H1 (cell line): Measurements from ENCODE around the gene SMAD7. TPM values are rescaled to one million over a fixed set of nuclear protein-coding genes. Genes with fewer than 3 reads are reported as not detected.

Experiments
- CTCF ChIA-PET: fragments of 300-600 bp; sonication (Branson Sonifier 250); formaldehyde crosslinking; loops from one replicate; lab custom pipeline; 2021; ENCODE audit not compliant: partially characterized antibody; lab: Charles Lee
- POLR2A ChIA-PET: fragments of 300-600 bp; sonication (Branson Sonifier 250); formaldehyde crosslinking; loops from one replicate; lab custom pipeline; 2021; ENCODE audit warnings: inconsistent platforms; ENCODE audit not compliant: partially characterized antibody; lab: Charles Lee
- DNase-seq, 2 experiments: peaks; one replicate each; pipeline versions ENCODE4 v3.0.0 to v3.0.0-alpha.2; 2010 to 2022; ENCODE audit warnings: low spot score in 2 of 2, low read depth in 1 of 2, mixed read lengths in 1 of 2
- FAIRE-seq: peaks from 2 replicates; lab custom pipeline; 2011; peaks lifted over from hg19 to GRCh38; lab: Jason Lieb, UNC
- H2AFZ ChIP-seq: 2 replicates; pipeline ENCODE4 v1.8.1; 2012; ENCODE audit warnings: low read length, inconsistent platforms
- H2AK5ac ChIP-seq: 2 replicates; pipeline ENCODE4 v1.6.1; 2013; ENCODE audit warnings: low read depth, low read length
- H2BK120ac ChIP-seq: replicated peaks from 2 replicates; pipeline ENCODE3; 2013; ENCODE audit warnings: low read depth, low read length, inconsistent platforms
- H2BK12ac ChIP-seq: 2 replicates; pipeline ENCODE4 v1.6.1; 2013; ENCODE audit warnings: low read depth, low read length
- H2BK15ac ChIP-seq: 2 replicates; pipeline ENCODE4 v1.6.1; 2013; ENCODE audit warnings: low read length
- H2BK20ac ChIP-seq: 2 replicates; pipeline ENCODE4 v1.6.1; 2013; ENCODE audit warnings: low read length
- H2BK5ac ChIP-seq: 2 replicates; pipeline ENCODE4 v1.6.1; 2013; ENCODE audit warnings: low read depth, low read length
- H3K14ac ChIP-seq: 2 replicates; pipeline ENCODE4 v1.6.1; 2013; ENCODE audit warnings: inconsistent platforms; ENCODE audit not compliant: insufficient read length
- H3K18ac ChIP-seq: 2 replicates; pipeline ENCODE4 v1.6.1; 2013; ENCODE audit warnings: low read length; ENCODE audit errors: extremely low read depth
- H3K23ac ChIP-seq: 2 replicates; pipeline ENCODE4 v1.6.1; 2013; ENCODE audit warnings: inconsistent platforms; ENCODE audit not compliant: insufficient read length
- H3K23me2 ChIP-seq: 2 replicates; pipeline ENCODE4 v1.6.1; 2013; ENCODE audit warnings: low read depth, low read length
- H3K27ac ChIP-seq: 2 replicates; pipeline ENCODE4 v1.6.1; 2011; ENCODE audit warnings: low read depth, low read length, inconsistent platforms
- H3K27me3 ChIP-seq, 4 experiments: replicated peaks in 1 of 4; 1 replicate in 1 of 4; 2 replicates in 3 of 4; pipeline versions ENCODE4 v1.6.1 to v1.8.1; 2011 to 2013; ENCODE audit warnings: low read length in 3 of 4, mild to moderate bottlenecking in 3 of 4, inconsistent platforms in 2 of 4, mixed read lengths in 2 of 4, moderate library complexity in 1 of 4; ENCODE audit not compliant: control insufficient read depth in 3 of 4, insufficient read depth in 3 of 4; ENCODE audit errors: extremely low read depth in 1 of 4
- H3K36me3 ChIP-seq, 4 experiments: 2 replicates each; pipeline versions ENCODE4 v1.6.1 to v1.8.1; 2011 to 2013; ENCODE audit warnings: mild to moderate bottlenecking in 4 of 4, low read length in 3 of 4, moderate library complexity in 2 of 4, control low read depth in 1 of 4, inconsistent platforms in 1 of 4; ENCODE audit not compliant: insufficient read depth in 4 of 4, control insufficient read depth in 2 of 4
- H3K4ac ChIP-seq: replicated peaks from 2 replicates; pipeline ENCODE3; 2013; ENCODE audit warnings: low read length, low read depth, mixed read lengths, inconsistent platforms; ENCODE audit not compliant: insufficient read length
- H3K4me1 ChIP-seq, 4 experiments: replicated peaks in 1 of 4; 1 replicate in 1 of 4; 2 replicates in 3 of 4; pipeline versions ENCODE4 v1.6.1 to v1.8.1; 2011 to 2013; ENCODE audit warnings: low read length in 3 of 4, inconsistent platforms in 2 of 4, mixed read lengths in 1 of 4; ENCODE audit not compliant: insufficient read depth in 4 of 4, control insufficient read depth in 3 of 4
- H3K4me2 ChIP-seq, 2 experiments: 2 replicates each; pipeline versions ENCODE4 v1.6.1 to v1.8.1; 2011 to 2013; ENCODE audit warnings: low read depth in 2 of 2, low read length in 2 of 2, control low read depth in 1 of 2, inconsistent platforms in 1 of 2, mild to moderate bottlenecking in 1 of 2; ENCODE audit not compliant: insufficient read depth in 1 of 2
- H3K4me3 ChIP-seq, 4 experiments: fragments of 200-600, 300-600 bp in 1 of 4; sonication (generic), shearing (Covaris generic), sonication (Bioruptor Twin) in 1 of 4; 2 replicates each; pipeline versions ENCODE4 v1.5.1 to v1.8.1; 2011 to 2016; ENCODE audit warnings: low read length in 4 of 4, low read depth in 3 of 4, control low read depth in 2 of 4, inconsistent platforms in 2 of 4, mild to moderate bottlenecking in 2 of 4, mixed read lengths in 1 of 4, moderate library complexity in 1 of 4; ENCODE audit not compliant: insufficient read depth in 2 of 4; ENCODE audit errors: extremely low read depth in 1 of 4
- H3K56ac ChIP-seq: replicated peaks from 2 replicates; pipeline ENCODE3; 2013; ENCODE audit warnings: low read depth, mild to moderate bottlenecking, mixed read lengths, low read length, inconsistent platforms; ENCODE audit not compliant: insufficient read length
- H3K79me1 ChIP-seq: 2 replicates; pipeline ENCODE4 v1.6.1; 2013; ENCODE audit warnings: low read depth, low read length, control low read depth
- H3K79me2 ChIP-seq, 2 experiments: 2 replicates each; pipeline versions ENCODE4 v1.6.1 to v1.8.1; 2012 to 2013; ENCODE audit warnings: low read length in 2 of 2, mild to moderate bottlenecking in 2 of 2, inconsistent platforms in 1 of 2; ENCODE audit not compliant: insufficient read depth in 2 of 2, control insufficient read depth in 1 of 2
- H3K9ac ChIP-seq, 4 experiments: replicated peaks in 1 of 4; 1 replicate in 1 of 4; 2 replicates in 3 of 4; pipeline versions ENCODE4 v1.6.1 to v1.8.1; 2011 to 2013; ENCODE audit warnings: low read depth in 3 of 4, low read length in 3 of 4, control low read depth in 2 of 4, mild to moderate bottlenecking in 2 of 4, moderate library complexity in 2 of 4, inconsistent platforms in 1 of 4; ENCODE audit errors: extremely low read depth in 1 of 4
- H3K9me3 ChIP-seq, 2 experiments: 2 replicates each; pipeline versions ENCODE4 v1.6.1 to v1.8.1; 2012 to 2013; ENCODE audit warnings: mild to moderate bottlenecking in 2 of 2, moderate library complexity in 2 of 2, control low read depth in 1 of 2, inconsistent platforms in 1 of 2, low read depth in 1 of 2, low read length in 1 of 2, mixed read lengths in 1 of 2; ENCODE audit not compliant: insufficient read depth in 2 of 2
- H4K20me1 ChIP-seq, 2 experiments: replicated peaks in 1 of 2; 2 replicates each; pipeline versions ENCODE3 to v1.8.1; 2011 to 2013; ENCODE audit warnings: inconsistent platforms in 2 of 2, low read length in 2 of 2, mild to moderate bottlenecking in 1 of 2; ENCODE audit not compliant: insufficient read depth in 2 of 2, control insufficient read depth in 1 of 2
- H4K5ac ChIP-seq: 2 replicates; pipeline ENCODE4 v1.6.1; 2013; ENCODE audit warnings: low read length, low read depth, mixed read lengths, inconsistent platforms; ENCODE audit not compliant: insufficient read length
- H4K8ac ChIP-seq: 2 replicates; pipeline ENCODE4 v1.8.0; 2013; ENCODE audit warnings: mild to moderate bottlenecking, moderate library complexity, low read length, inconsistent platforms; ENCODE audit not compliant: insufficient read depth; ENCODE audit errors: extremely low read depth
- H4K91ac ChIP-seq: replicated peaks from 2 replicates; pipeline ENCODE3; 2013; ENCODE audit warnings: low read length, mixed read lengths, inconsistent platforms; ENCODE audit not compliant: insufficient read length
- ASH2L ChIP-seq: fragments of 200-600, 300-600 bp; sonication (generic); IDR thresholded peaks from one replicate; pipeline ENCODE4 v1.7.1; 2017; ENCODE audit warnings: low read length
- USF2 ChIP-seq: IDR thresholded peaks from 2 replicates; pipeline ENCODE4 v1.6.1; 2011; ENCODE audit warnings: low read length, improper control_type of control experiment
- WGBS, 2 experiments: shearing (Covaris generic) in 1 of 2; methylation state at CpG; one replicate each; pipeline versions ENCODE4 v1.1.6 to v1.1.7; 2013 to 2015; ENCODE audit warnings: low lambda C conversion rate in 2 of 2, mixed read lengths in 2 of 2, inconsistent platforms in 1 of 2, low coverage in 1 of 2, missing lambda C conversion rate in 1 of 2; ENCODE audit not compliant: insufficient replicate concordance in 2 of 2, insufficient coverage in 1 of 2, insufficient read length in 1 of 2; ENCODE audit errors: extremely low coverage in 1 of 2, missing lambda C conversion rate in 1 of 2; 5-methylcytosine and 5-hydroxymethylcytosine counted together
- polyA plus RNA-seq, 7 experiments: library from polyadenylated mRNA; depleted of rRNA in 3 of 7; stranded (reverse) in 5 of 7; unstranded in 2 of 7; fragments of >200 nt in 5 of 7; fragments of 200-250 nt in 2 of 7; gene quantifications; 1 replicate in 5 of 7; 2 replicates in 1 of 7; 4 replicates in 1 of 7; pipeline versions ENCODE4 v1.2.1 to v1.2.3, GENCODE V29; 2011 to 2013; ENCODE audit warnings: missing spikeins in 2 of 7, mixed read lengths in 2 of 7
- total RNA-seq: library from RNA; stranded (reverse); fragmentation: NEBNext Ultra II Directional; extraction: Animal tissue kit (Norgen Biotek cat#: 25700); gene quantifications from 2 replicates; pipeline ENCODE4 v1.2.1, GENCODE V29; 2021

Gene SMAD7
- total and polyA plus RNA-seq, 2 of the 8 experiments (the other 6 are each of a cell fraction or from before 2014, with no cell fraction given) = 6.5 to 15.5 TPM

- 0 out of 7 replicates have a peak, but pooled peaks cover 0 to 4% (median 0%) of the 10 kb centered on the region in 4 experiments for H3K27me3 ChIP-seq
- H4K20me1 ChIP-seq = no peaks in the 10 kb centered on the region
- no peaks in the 10 kb centered on the region for H3K36me3 ChIP-seq
- H4K5ac ChIP-seq = no peak overlapping the region
- FAIRE-seq = no peak
- 0 out of 2 replicates have a peak overlapping the region, but pooled peaks have one; percentile 72 for H2BK15ac ChIP-seq
- H4K8ac ChIP-seq = no peak overlapping the region
- 0 out of 4 replicates have a peak overlapping the region, but pooled peaks of 1 of the 2 experiments have one; percentile 38 for H3K4me2 ChIP-seq
- H2AFZ ChIP-seq = no peak overlapping the region
- no peak overlapping the region for H3K23ac ChIP-seq
- 86 to 100% methylated on average over 2 to 12 of the region's 12 CpGs for WGBS, 2 experiments
- 0 out of 2 replicates have a peak overlapping the region, but pooled peaks have one; percentile 87 for H2BK12ac ChIP-seq
- ChIA-PET POLR2A (no interaction called here), CTCF (interaction anchor here (1.6 to 1.9 kb wide), 2 partner anchors 13 to 104 kb away, joined by 5 read pairs; no protein-coding TSS in a partner anchor)
- no peaks in the 10 kb centered on the region for H3K9me3 ChIP-seq
- TF ChIP-seq ASH2L (peak; percentile 49), USF2 (no peak)
- no peaks in the 10 kb centered on the region for H3K23me2 ChIP-seq
- H3K4ac ChIP-seq = peak overlapping the region; percentile 99
- H3K4me3 ChIP-seq = no peak overlapping the region
- H3K56ac ChIP-seq = no peak overlapping the region
- peak overlapping the region; percentile 86 for H4K91ac ChIP-seq
- H2AK5ac ChIP-seq = peak overlapping the region; percentile 75; the same call in 1 of the 2 replicates
- H3K18ac ChIP-seq = peak overlapping the region; percentile 71
- peak overlapping the region; percentile 78; the same call in 1 of the 2 replicates for H2BK5ac ChIP-seq
- H3K79me2 ChIP-seq = no peaks in the 10 kb centered on the region
- H3K79me1 ChIP-seq = no peaks in the 10 kb centered on the region
- peak overlapping the region in 1 of 4 experiments; percentile 17; a peak in 2 of 7 replicates for H3K9ac ChIP-seq
- no peak overlapping the region for H3K27ac ChIP-seq
- peaks cover 0 to 13% (median 10%) of the 10 kb centered on the region in 4 experiments; a peak in 6 of 7 replicates for H3K4me1 ChIP-seq
- no peak overlapping the region for H3K14ac ChIP-seq
- peak overlapping the region; percentile 90; the same call in 1 of the 2 replicates for H2BK20ac ChIP-seq
- DNase-seq = no peak
- H2BK120ac ChIP-seq = peak overlapping the region; percentile 81
Measured at GRCh38 chr18:48878471-48878870, 72.3 kb downstream of the SMAD7 start.
